NCI-H510A treated with DMSO at 0.1 percent for 48 hours (cell line): ENCODE measurements around the gene CUL4B.

Experiments
- DNase-seq: peaks from one replicate; lab custom pipeline; 2025; lab: John Stamatoyannopoulos, UW

Gene CUL4B

DNA sequence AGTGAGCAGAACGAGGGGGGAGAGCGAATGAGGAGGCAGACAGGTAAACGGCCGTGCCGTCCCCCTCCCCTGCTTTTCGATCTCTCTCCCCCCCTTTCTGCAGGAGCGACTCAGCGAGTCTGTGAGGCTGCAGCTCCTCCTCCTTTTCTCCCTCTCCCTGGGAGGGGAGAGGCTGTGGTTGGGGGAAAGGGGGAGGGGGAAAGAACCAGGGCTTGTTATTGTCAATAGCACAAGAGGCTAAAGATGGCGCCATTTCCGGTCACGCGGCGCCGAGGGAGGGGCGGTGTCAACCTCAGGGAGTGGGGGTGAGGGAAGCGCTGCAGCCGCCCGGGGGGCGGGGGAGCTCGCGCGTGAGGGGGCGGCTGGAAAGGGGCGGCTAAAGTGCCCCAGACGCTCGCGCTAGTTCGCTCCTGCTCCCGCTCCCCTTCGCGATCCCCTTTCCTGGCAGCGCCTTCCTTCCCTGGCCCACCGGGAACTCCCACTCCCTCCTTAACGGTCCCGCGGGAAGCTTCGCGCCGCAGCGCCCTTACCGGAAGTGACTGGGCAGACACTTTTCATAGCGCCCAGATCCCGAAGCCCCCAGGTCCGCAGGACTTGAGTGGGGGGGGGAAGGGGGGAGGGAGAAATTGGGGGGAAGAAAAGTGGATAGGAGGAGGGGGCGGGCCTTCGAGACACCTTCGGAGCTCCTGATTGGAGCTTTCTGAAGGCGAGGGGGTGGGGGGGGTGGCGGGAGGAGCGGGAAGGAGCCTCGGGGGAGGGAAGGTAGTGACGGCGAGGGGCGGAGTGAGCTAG lies at the start of gene CUL4B:
CUL4B (minus strand) TSS at position 121 of the 792 bp plus-strand sequence. CDS start 324 bp downstream, outside the sequence.
- peak; percentile 74 for DNase-seq

DNA sequence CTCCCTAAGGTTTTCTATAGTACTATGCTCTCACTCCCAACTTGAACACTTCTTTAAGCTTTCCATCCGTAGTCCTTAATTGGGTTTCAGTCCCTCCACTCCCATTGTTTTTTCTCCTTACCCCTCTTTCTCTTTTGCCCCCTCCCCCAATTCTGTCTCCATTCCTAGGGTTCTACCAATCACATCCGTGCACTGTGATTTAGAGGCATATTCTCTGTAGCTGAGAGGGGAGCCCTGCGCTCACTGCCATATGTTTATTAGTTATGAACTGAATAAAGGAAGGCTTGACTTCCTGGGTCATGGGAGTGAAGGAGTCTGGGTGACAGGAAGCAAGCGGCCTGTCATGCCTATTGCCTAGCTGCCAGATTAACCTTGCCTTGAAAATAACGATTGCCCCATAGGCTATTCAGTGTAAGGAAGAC lies 43.6 kb upstream of the CUL4B start:
- DNase-seq = peak; percentile 9

DNA sequence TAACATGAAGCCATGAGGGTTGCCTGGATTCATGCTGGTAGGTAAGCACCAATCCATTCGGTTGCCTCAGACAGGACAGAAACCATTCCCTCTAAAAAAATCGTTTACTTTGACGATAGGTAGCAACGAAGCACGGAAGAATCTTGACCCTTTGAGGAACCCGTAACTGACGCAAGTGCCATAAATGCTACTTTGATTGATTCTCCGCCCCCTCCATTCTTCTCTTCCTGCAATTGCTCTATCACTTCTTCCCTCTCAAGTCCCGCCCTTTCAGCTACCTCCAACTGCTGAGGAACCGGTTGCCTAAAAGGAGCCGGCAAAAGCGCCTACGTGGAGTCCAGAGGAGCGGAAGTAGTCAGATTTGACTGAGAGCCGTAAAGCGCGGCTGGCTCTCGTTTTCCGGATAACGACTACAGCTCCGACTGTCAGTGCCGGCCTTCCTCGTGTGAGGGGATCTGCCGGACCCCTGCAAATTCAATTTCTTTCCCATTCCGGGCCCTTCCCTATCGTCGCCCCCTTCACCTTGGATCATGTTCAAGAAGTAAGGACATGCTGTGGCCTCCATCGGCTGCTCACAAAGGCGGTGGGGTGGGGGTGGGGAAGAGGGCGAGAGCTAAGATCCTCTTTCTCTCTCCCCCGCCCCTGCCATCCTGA lies 43.1 kb upstream of the CUL4B start, which contains the start of gene MCTS1:
MCTS1 (plus strand) TSS at position 395 of the 654 bp plus-strand sequence; CDS start at position 531, 136 bp downstream.
- peak; percentile 93 for DNase-seq

GRCh38 chrX:120585702-120586101 lies 24.9 kb upstream of the CUL4B start:
- no peak for DNase-seq

- DNase-seq = peak; percentile 96
These were observed 14.8 kb upstream of the CUL4B start for GRCh38 chrX:120575379-120576114.

DNA sequence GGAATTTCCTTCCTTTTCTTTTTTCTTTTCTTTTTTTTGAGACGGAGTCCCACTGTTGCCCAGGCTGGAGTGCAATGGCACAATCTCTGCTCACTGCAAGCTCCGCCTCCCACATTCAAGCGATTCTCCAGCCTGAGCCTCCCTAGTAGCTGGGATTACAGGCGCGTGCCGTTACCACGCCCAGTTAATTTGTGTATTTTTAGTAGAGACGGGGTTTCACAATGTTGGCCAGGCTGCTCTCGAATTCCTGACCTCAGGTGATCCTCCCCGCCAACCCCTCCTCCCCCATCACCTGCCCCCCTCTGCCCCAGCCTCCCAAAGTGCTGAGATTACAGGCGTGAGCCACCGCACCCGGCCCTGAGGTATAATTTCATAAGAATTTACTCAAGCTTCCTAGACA lies 13.0 kb upstream of the CUL4B start:
- DNase-seq = peak; percentile 17

DNA sequence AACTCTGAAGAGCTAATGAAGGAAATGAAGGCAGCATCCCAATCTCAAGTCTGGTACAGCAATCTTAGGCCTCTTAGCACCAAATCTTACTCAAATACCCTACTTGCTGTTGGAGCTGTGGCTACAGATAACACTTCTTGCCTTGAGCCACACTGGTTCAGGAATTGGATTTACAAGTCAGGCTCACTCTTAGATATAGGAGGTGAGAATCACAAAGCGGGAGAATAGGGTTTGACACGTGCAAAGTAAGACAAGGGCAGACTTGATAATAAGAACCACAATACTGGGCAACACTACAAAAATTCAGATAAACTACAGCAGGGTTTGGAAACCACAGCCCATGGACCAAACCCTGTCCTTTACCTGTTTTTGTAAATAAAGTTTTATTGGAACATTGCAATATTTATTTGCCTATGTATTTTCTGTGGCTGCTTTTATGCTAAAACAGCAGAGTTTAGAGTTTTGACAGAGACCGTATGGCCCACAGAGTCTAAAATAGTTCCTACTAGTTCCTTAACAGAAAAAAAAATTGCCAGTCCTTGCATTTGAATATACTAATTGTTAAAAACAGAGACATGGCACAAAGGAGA lies 9.3 kb upstream of the CUL4B start:
- no peak for DNase-seq

GRCh38 chrX:120568609-120569008 lies 7.8 kb upstream of the CUL4B start:
- DNase-seq = no peak

- DNase-seq = no peak
These were observed 7.3 kb upstream of the CUL4B start for GRCh38 chrX:120568035-120568434.

GRCh38 chrX:120566817-120567216 lies 6.1 kb upstream of the CUL4B start:
- no peak for DNase-seq

GRCh38 chrX:120564925-120565324 lies 4.2 kb upstream of the CUL4B start:
- no peak for DNase-seq

GRCh38 chrX:120562569-120562926 lies 1.8 kb upstream of the CUL4B start:
- DNase-seq = no peak

DNA sequence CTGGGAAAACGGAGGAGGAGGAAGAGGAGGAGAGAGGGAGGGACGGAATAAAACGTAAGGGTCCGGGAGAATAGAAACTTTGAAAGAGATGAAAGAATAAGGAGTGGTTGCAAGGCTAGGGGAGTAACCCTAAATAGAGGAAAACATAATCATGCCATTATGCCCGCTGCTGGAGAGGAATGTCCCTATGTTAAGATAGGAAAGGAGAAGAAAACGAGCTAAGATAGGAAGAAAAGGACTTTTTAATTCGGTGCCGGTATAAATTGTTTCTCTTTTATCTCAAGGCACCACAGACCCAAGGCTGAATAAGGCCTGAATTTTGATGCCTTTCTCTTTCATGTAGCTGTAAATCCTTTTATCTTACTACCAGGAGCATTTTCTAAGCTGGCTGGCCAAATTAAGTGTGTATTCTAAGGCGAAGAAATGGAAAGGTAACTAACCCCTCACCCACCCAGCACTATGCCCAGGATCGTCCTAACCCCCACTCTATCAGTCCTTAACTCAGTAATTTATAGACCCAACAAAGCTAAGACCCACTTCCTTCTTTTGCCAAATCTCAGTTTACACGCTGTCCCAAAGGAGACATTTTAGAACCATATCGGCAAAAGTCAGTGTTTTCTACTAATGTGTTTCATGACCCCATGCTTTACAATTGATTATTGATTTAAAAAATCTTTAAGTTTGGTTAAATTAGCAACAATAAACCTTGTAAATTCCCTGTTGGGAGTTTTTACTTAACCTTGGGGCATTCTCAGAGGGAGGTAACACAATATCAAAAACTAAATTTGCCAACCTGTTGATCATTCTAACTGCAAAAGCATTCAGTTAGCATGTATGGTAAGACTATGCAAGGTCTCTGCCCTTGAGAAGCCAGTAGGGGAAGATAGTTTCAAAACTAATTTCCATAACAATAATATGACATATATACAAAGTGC lies 1.1 kb upstream of the CUL4B start:
- DNase-seq = no peak

DNA sequence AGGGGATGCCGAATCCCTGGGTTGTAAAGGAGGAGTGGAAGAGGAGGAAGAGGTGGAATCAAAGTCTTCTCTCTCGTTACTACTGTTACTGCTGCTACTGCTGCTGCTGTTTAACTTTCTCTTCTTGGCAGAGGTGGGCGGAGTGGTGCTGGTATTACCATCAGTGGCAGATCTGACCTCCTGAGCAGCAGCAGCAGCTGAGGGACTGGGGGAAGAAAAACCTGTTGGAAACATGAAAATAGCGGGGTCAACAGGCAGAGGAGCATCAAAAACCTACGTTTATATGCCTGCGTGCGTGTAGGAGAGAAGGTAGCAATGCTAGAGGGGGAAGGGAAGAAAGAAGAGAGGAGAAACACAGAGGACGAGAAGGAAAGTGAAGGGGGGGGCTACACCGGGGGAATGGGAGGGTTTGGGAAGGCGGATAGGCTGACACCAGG lies 339 bp downstream of the CUL4B start:
- DNase-seq = peak; percentile 47

DNA sequence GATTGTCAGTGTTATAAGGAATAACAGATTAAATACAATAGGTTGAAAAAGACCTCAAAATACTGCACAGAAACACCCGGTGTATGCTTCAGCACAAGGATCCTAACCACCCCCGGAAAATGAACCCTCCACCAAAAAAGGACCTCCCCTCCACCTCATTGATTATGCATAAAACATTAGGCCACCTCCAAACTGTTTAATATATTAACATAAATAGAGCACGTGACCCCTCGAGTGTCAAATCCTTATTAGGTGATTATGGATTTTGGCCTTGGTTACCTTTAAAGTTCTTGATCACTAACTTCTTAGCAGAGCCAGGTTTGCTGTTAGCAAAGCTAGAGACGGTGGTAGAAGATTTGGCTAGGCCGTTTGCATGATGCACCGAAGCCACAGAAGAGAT lies 958 bp downstream of the CUL4B start:
- peak; percentile 18 for DNase-seq

DNA sequence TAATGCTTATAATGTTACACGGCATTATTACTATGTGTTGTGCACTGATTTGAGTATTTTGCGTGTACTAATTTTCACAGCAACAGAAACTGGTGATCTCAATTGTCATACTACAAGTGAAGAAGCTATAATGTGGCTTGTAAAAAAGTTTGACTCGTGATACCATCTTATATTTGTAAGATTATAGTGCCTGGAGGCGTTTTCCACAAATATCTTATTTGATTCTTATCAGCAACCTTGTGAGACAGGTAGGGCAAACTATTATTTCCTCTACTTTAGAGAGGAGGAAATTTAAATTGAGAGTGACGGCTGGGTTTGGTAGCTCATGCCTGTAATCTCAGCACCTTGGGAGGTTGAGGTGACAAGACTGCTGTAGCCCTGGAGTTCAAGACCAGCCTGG lies 4.5 kb downstream of the CUL4B start:
- no peak for DNase-seq

DNA sequence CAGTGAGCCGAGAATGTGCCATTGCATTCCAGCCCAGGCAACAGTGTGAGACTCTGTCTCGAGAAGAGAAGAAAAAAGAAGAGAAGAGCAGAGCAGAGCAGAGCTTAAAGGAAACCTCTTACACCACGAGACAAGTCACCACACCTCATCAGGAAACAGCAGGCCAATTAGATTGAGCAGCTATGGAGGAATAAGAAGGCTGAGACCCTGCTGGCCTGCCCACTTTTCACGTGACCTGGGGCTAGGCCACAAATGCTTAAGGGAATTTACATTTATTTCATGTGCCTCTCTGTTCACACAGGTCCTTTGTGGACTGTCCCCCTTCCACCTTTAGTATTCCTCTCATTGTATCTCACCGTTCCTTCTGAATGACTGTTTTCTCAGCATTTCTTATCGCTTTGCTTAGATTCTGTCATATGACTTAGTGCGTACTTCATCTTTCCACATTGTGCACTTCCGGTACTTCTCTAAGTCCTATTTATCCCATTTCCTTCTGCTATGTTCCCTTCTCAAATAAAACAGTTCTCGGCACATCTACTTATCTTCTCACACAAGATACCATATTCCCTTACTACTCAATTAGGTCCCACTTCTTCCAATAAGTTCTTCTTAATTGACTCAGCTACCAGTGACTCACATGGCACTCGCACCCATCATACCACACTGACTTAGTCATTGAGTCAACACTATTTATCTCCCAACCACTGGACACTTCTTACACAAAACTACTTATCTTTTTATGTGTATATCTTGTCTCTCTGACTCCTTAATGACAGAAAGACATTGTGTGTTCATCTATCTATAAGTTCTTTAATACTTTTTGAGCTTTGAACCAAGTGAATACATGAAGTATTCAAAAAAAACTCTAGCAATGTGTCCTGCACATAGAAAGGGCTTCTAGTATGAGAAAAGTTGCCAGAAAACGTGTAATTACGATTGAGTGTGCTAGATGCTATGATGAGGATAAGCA lies 11.0 kb downstream of the CUL4B start:
- no peak for DNase-seq

- no peak for DNase-seq
These were observed 24.7 kb downstream of the CUL4B start for GRCh38 chrX:120536061-120536460.

DNA sequence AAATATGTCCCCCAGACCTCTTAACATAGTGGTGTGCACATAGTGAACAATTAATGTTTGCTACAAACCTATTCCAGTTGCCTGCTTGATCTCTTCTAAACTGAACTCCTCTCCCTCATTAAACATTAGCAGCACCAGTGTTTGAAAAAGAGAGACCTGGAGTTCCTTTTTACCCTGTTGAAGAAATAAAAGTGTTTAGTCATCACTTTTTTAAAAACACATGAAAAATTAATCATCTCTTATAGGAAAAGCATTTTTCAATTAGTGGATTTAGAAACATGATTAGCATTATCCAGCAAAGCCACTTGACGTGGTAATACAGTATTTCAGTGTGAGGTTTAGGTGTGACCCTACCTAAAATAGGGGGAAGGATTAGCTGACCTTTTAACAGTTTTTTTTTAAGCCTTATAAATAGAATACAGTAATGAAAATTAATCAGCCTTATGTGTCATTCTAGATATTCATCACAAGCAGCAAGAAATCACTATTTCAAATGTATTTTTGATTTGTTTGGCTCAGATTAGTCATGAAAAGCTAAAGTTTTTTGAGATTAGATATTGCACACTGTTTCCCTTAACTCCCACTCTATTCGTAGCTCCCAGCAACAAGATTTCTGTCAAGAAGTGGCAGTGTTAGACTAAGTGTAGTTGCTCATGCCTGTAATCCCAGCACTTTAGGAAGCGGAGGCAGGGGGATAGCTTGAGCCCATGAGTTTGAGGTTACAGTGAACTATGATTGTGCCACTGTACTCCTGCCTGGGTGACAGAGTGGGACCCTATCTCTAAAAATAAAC lies 26.2 kb downstream of the CUL4B start:
- DNase-seq = no peak
